ENCODE results near the gene DPYD.

Gene DPYD

DNA sequence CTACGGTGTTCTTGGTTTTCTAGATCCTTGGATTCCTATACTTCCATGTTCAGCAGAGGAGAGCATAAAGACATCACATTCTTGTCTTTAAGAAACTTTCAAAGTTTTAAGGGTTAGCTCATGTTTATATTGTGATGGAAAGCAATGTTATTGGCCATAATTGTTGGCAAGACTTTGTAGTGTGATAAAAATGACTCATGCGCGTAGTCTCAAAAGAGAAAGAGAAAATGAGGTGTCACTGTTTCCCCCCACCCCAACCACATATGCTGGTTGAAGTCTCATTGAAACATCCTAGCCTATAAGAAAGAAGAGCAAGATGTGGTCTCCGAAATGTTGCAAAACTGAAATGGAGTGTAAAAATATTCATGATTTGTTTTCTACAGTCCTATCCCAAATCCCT is 850.5 kb downstream of the DPYD start:
- DNase-seq = no peak

DNA sequence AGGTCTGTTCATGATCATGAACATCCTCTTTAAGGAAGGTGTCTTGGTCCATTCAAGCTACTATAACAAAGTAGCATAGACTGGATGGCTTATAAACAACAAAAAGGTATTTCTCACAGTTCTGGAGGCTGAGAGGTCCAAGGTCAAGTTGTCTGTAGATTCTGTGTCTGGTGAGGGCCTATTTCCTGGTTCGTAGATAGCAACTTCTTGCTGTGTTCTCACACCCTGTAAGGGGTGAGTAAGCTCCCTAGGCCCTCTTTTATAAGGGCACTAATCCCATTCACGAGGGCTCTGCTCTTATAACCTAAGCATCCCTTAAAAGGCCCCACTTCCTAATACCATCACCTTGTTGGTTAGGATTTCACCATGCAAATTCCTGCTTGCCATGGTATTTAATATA is 851.5 kb downstream of the DPYD start:
- no peak for DNase-seq

DNA sequence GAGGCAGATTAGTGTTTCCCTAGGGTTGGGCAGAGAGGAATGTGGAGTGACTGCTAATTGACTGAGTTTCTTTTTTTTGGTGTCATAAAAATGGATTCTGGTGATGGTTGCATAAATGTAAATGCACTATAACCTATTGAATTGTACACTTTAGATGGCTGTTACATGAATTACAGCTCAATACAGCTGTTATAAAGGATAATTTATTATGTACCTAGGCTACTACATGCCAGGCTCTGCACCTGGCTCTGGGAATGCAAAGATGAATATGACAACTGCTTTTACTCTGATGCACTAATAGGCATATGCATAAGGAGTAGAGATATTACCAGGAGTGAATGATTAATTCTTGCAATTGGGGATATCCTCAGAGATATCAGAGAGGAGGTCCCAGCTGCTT is 854.0 kb downstream of the DPYD start:
- no peak for DNase-seq

DNA sequence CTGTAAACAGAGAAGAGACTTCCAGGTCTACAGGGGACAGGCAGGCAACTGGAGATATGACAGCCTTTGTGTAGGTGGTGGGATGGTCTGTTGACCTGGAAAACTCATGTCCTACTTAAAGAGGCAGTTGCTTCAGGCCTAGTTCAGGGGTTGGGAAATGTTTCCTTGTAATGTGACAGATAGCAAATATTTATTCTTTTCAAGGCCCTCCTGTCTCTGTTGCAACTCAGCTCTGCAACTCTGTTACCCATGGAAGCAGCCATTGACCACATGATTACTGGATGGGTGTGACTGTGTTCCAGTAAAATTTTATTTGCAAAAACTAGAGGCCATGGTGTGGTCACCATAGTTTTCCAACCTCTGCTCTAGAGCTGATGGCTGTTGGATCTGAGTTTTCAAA is 857.3 kb downstream of the DPYD start:
- no peak for DNase-seq

DNA sequence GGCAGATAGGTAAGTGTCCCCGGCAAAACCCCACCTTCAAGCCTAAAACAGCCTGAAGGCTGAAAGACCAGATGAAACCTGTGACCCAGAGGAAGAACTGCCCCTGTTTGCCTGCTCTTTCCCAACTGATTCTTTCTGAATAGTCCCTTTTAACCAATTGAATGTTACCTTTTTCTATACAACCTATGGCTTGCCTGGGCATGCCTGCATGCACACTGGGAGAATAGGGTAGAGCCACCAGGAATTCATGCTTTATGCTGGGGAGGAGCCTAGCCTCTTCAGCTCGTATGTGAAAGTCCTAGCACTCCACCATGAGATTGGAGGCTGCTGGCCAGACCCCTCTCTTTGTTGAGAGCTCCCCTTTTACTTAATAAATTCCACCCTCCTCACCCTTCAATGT is 859.2 kb downstream of the DPYD start:
- no peak for DNase-seq

DNA sequence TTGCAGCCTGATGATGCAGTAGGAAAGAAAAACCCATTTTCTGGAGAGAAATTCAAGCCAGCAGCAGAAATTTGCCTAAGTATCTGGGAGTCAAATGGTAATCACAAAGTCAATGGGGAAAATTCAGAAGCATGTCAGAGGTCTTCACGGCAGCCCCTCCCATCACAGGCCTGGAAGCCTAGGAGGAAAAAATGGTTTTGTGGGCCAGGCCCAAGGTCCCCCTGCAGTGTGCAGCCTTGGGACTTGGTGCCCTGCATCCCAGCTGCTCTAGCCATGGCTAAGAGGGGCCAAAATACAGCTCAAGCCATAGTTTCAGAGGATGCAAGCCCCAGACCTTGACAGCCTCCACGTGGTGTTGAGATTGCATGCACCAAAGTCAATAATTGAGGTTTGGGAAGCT is 864.4 kb downstream of the DPYD start:
- DNase-seq = no peak

DNA sequence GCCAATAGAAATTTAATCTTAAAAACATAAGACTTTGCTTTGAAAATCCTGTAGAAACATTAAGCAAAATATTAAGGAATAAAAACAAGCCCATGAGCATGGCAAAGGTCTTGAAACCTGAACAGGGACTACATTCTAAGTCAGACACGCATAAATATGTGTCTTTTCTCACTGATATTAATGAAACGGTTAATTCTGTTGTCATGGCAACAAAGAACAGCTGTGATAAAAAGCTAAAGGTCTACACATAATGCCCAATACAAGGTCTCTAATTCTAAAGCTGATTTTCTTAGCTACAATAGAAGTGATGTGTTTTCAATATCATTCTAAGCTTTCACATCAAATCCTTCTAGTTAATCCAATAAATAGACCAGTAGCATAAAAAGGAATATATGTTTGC is 867.6 kb downstream of the DPYD start:
- DNase-seq = no peak

DNA sequence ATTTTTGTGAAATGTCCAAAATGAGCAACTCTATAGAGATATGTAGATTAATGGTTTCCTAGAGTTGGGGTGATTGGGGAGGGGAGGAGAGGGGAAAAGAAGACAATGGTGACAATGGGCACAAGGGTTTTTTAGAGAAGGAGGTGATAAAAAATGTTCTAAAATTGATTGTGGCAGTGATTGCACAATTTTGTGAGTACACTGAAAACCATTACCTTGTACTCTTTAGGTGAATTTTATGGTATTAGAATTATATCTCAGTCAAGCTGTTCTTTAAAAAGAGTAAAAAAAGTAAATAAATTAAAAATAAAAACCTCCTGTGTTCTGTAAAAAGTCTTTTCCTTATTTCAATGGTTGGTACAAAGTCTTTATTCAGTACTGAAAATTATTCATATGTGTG is 869.0 kb downstream of the DPYD start:
- no peak for DNase-seq

DNA sequence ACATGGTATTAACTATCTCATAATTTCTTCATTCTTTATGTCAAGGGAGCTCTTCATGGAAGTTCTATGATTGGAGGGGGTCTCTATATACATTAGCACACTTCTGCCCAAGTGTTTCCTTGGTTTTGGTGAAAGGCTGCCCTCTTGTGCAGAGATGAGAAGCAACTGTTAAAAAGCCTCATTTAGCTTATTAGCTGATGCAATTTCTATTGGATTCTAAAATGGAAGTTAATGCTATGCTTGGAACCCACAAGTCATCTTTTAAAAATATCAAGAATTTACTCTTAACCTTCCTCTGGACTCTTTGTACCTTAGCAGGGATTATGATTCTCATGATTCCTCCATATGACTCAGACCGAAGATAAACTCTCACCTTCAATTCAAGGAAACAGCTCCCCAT is 870.3 kb downstream of the DPYD start:
- no peak for DNase-seq

DNA sequence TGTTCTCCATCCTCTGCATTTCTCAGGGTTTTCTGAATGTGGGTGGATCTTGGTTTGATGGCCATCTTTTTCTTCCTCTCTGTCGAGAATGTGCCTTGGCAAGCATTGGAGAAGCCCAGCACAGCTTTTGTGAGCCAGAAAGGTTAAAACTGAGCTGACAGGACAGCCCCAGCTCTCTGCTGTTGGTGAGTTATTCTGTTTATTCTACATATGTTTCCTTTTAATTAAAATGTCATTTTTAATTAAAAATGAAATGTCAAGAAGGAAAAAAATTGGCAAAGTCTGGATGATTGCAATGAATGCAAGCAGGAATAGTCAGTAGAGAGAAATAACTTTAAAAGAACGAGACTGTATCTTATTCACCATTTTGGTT is 873.4 kb downstream of the DPYD start:
- DNase-seq = no peak

DNA sequence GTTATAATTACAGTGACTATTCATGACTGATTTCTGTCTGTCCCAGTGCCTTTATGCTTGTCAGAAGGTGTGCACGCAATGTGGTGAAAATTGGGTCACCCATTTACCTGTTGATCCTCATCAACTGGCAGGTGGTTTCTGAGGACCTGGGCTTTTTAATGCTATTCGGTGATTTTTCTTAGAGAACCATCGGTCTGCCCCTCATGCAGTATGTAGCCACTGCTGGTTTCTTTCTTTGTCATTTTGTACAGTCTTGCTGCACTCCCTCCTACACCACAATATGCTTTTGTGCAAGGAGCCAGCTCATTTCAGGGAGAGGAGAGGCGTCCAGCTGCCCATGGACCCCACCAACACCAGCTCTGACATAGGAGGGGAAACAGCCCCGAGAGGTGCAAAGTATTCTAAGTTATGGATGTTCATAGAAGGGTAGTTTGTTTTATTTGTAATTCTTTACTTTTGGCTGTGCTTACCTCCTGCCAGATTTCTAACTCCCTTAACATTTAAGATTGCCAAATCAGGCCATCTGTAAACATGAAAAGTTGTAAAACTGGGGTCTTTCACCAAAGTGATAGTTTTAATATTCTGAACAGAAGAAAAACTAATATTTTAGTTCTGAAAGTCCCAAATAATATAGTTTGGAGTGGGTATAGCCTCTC is 873.9 kb downstream of the DPYD start:
- no peak for DNase-seq

DNA sequence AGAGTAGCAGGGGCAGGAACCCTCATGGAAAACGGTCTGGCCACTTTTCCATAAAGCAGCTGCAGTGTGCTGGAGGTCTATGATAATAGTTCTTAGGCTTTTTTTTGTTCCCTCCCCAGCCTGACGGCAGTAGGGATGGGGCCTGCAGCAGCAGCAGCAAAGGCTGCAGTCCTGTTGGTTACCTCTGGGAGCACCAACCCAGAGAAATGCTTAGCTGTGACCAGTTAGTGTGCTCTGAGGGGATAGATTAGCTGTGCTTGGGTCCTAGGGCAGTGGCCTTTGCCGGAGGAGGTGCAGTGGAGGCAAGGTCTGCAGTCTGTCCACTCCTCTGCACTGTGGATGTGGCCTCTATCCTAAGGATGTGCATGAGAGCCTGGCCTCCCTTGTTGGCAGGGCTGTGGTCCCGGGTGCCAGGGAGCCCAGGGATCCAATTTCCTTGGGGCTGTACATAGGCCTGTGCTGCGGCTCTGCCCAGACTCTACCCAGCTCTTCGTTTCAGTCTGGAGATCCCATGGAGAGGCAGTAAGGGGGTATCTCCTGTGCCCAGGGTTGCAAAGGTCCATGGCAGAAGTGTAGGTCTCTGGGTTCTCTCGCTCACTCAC is 876.6 kb downstream of the DPYD start:
- no peak for DNase-seq

DNA sequence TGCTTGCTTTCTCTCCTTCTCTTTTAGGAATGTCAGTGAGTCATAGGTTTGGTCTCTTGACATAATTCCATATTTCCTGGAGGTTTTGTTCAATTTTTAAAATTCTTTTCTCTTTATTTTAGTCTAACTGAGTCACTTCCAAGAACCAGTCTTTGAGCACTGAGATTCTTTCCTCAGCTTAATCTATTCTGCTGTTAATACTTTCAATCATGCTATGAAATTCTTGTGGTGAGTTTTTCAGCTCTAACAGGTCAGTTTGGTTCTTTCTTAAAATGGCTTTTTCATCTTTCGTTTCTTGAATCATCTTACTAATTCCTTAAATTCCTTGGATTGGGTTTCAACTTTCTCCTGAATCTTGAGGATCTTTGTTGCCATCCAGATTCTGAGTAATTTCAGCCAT is 878.3 kb downstream of the DPYD start:
- no peak for DNase-seq

DNA sequence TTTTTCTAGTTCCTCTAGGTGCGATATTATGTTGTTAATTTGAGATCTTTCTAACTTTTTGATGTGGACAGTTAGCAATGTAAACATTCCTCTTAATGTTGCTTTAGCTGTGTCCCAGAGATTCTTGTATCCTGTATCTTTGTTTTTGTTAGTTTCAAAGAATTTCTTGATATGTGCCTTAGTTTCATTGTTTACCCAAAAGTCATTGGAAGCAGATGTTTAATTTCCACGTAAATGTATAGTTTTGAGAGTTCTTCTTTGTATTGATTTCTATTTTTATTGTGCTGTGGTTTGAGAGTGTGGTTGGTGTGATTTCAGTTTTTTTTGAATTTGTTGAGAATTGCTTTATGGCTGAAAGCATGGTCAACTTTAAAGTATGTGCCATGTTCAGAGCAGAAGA is 879.8 kb downstream of the DPYD start:
- no peak for DNase-seq

DNA sequence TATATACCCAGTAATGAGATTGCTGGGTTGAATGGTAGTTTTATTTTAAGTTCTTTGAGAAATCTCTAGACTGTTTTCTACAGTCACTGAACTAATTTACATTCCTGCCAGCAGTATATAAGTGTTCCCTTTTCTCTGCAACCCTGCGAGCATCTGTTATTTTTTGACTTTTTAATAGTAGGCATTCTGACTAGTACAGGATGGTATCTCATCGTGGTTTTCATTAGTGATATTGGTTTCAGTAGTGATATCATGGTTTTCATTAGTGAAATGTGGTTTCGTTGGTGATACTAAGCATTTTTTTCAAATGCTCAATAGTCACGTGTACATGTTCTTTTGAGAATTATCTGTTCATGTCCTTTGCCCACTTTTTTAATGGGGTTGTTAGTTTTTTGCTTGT is 882.4 kb downstream of the DPYD start:
- no peak for DNase-seq

DNA sequence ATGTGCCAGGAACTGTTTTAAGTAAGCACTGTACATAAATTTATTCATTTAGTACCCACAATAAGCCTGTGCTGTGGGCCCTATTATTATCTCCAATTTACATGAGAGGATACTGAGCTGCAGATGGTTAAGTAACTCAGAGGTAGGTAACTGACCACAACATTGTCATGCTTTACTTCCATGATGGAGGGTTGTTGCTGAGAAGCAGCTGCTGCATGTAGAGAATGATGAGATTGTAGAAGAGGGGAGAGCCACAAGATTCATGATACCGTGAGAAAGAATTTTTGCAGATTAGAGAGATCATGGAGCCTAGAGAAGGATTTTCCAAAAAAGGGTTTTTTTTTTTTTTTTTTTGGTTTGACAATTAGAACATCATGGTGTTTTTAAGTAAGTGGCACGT is 886.2 kb downstream of the DPYD start:
- DNase-seq = no peak

DNA sequence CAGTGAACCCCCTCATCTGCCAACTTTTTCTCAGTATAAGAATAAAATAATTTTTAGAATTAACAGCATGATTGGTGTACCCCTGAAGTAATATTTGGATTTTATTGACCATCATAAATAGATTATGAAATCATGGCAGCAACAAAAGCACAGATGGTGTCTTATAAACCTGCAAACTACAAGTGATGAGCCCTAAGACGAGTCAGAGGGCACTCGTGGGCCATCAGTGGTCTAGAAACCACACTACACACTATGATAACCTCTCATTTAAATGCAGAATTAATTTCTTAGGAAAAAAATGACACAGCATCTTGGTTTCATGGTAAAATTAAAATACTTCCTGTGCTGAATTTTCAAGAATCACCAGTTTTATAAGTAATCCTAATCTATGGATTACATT is 886.9 kb downstream of the DPYD start:
- DNase-seq = no peak

Measured in stimulated activated CD4-positive, alpha-beta T cell treated with anti-CD3 and anti-CD28 coated beads, Interleukin-4, amount 100 ng/mL, for 1 hour (primary cell).